IPS-20b (cell line): ENCODE measurements around the gene KL.

Experiments used
- H3K27ac ChIP-seq: one replicate; pipeline ENCODE4 v1.5.1; 2013; ENCODE audit warnings: low read length
- H3K27me3 ChIP-seq: 2 replicates; pipeline ENCODE4 v1.6.1; 2013; ENCODE audit warnings: mild to moderate bottlenecking, low read length, inconsistent platforms; ENCODE audit not compliant: insufficient read depth
- H3K36me3 ChIP-seq: 2 replicates; pipeline ENCODE4 v1.6.1; 2013; ENCODE audit warnings: low read depth, mild to moderate bottlenecking, inconsistent platforms, low read length, moderate library complexity; ENCODE audit not compliant: insufficient read depth
- H3K4me1 ChIP-seq: 2 replicates; pipeline ENCODE4 v1.6.1; 2013; ENCODE audit warnings: mild to moderate bottlenecking, control low read depth, inconsistent platforms, low read length, moderate library complexity; ENCODE audit not compliant: insufficient read depth
- H3K4me3 ChIP-seq: 2 replicates; pipeline ENCODE4 v1.5.1; 2013; ENCODE audit warnings: mild to moderate bottlenecking, low read length, inconsistent platforms
- H3K9ac ChIP-seq: 2 replicates; pipeline ENCODE4 v1.6.1; 2013; ENCODE audit warnings: low read depth, mild to moderate bottlenecking, inconsistent platforms, low read length, moderate library complexity
- H3K9me3 ChIP-seq: 2 replicates; pipeline ENCODE4 v1.6.1; 2013; ENCODE audit warnings: mild to moderate bottlenecking, low read depth, low read length, inconsistent platforms; ENCODE audit not compliant: insufficient read depth

The KL gene

DNA sequence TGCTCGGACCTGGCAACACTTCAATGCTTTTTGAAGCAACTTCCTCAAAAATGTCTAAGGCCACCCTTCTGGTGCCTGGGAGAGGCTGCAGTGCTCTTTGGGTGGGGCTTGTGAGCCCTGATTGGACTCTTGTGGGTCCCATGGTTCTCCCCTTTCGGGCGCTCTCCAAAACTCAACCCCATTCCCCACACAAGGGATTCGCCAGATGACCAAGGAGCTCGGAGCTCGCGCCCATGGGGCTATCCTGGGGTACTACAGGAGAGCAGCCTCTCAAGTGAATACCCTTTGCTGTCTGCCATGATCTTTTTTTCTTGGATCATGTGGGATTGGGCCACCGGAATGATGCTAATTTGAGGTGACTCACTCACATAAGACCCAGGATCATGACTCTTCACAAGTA, 29.7 kb upstream of the KL start:
- Histone ChIP-seq H3K36me3 (no peaks in the 10 kb centered on the region), H3K4me3 (no peak overlapping the region), H3K27me3 (no peaks in the 10 kb centered on the region), H3K4me1 (no peaks in the 10 kb centered on the region), H3K27ac (no peak overlapping the region), H3K9me3 (no peaks in the 10 kb centered on the region), H3K9ac (no peak overlapping the region)

DNA sequence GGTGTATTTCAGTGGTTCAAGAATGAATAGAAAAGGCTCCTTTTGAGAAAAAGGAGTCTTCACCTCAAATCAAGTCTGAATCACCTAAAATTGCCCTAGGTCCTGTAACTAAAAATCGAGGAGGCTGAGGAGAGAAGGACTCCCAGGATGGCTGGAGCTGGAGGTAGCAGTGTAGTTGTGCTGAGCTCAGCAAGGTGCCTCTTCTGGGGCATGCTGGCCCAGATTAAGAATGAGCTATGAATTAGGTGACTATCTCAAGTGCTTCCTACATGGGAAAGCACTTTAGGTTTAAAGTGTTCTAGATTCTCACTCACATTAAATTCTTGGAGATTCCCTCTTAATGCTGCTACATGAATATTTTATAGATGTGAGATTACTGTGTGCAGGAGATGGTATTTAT, 28.8 kb upstream of the KL start:
- Histone ChIP-seq H3K9ac (no peak overlapping the region), H3K27me3 (no peaks in the 10 kb centered on the region), H3K36me3 (no peaks in the 10 kb centered on the region), H3K4me3 (no peak overlapping the region), H3K9me3 (no peaks in the 10 kb centered on the region), H3K27ac (no peak overlapping the region), H3K4me1 (no peaks in the 10 kb centered on the region)

DNA sequence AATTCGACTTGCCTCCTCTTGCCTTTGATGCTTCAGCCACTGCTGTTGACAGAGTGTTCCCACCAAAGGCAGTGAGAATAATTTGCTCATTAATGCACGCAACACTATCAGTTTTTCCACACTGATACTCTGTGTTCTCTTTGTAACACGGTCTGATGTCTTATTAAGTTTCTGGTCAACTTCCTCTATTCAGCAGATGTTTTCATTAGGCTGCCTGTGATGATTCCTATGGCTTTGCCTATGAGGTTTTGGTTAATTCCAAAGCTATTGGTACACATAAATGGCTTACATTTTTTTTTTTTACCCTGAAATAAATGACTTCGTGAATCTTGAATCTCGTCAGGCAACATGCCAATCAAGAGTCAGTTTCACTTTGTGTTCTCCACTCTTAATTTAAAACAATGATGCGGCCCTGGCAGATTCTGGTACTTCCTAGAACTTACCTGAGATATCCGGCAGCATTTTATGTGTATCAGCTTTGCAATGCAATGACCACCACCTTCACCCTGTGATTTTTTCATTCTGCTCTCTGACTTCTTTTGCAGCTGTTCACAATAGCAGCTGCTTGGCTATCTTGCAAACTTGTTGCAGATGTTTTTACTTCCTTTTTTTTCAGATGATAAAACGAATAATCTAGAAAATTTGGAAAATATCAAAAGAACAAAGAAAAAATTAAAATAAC, 27.5 kb upstream of the KL start:
- Histone ChIP-seq H3K4me3 (no peak overlapping the region), H3K27me3 (no peaks in the 10 kb centered on the region), H3K27ac (no peak overlapping the region)

DNA sequence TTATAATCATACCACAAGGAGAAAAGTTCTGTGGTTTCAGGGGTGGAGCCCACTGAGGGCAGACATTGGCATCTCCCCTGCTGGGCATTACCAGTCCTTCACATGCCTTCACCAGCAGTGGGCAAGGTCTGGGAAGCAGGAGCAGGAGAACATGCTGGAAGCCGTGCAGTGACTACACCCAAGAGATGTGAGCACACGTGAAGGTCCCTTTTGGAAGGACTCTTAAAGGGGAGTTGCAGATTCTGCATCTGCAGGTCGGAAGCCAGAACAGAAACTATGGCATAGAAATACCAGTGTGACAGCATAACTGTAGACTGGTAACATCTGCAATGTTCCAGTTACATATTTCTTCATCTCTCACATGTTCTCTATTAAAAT, 26.9 kb upstream of the KL start:
- Histone ChIP-seq H3K4me3 (no peak overlapping the region), H3K36me3 (no peaks in the 10 kb centered on the region), H3K27me3 (no peaks in the 10 kb centered on the region), H3K27ac (no peak overlapping the region), H3K4me1 (no peaks in the 10 kb centered on the region), H3K9ac (no peak overlapping the region), H3K9me3 (no peaks in the 10 kb centered on the region)

More for the DNA sequence above, 27.5 kb upstream of the KL start:
- Histone ChIP-seq H3K4me1 (no peaks in the 10 kb centered on the region), H3K9ac (no peak overlapping the region), H3K36me3 (no peaks in the 10 kb centered on the region), H3K9me3 (no peaks in the 10 kb centered on the region)

DNA sequence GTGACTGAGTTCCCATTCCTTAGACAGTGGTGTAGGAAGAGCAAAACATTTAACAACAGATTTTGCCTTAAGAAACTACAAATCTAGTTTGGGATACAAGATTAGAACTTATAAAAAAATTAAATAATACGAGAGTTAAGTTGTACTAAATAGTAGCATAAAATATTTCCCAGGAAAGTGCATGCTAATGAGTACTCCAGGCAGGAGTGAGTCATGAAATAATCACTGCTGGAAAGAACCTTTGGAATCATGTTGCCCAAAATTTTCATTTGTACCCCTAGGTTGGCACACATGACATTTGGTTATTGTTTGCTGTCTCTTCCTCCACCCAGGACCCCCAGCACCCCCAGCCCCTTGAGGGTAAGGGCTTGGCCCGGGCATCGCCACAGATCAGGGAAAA, 26.3 kb upstream of the KL start:
- Histone ChIP-seq H3K36me3 (no peaks in the 10 kb centered on the region), H3K27ac (no peak overlapping the region), H3K4me3 (no peak overlapping the region), H3K9me3 (no peaks in the 10 kb centered on the region), H3K4me1 (no peaks in the 10 kb centered on the region), H3K27me3 (no peaks in the 10 kb centered on the region), H3K9ac (no peak overlapping the region)

DNA sequence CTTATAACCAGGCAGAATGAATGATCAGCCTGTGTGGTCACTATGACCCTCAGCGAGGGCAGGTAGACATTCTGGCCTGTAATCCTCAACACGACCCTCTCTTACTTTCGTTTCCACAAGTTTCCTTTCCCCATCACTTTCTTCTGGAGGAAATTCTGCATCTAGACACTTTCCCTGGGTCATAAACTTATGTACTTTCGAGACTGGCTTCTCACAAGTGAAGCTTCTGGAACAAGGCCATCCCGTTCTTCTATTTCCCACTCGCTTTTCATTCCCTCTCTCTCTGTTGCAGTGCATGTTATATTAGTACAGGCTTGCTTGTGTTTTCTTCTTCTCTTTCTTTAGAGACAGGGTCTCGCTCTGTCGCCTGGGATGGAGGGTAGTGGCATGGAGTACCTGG, 23.1 kb upstream of the KL start:
- no peaks in the 10 kb centered on the region for H3K4me1 ChIP-seq
- H3K9ac ChIP-seq: no peak overlapping the region
- no peaks in the 10 kb centered on the region for H3K36me3 ChIP-seq
- H3K27ac ChIP-seq: no peak overlapping the region
- no peak overlapping the region for H3K4me3 ChIP-seq
- H3K9me3 ChIP-seq: no peaks in the 10 kb centered on the region
- no peaks in the 10 kb centered on the region for H3K27me3 ChIP-seq

DNA sequence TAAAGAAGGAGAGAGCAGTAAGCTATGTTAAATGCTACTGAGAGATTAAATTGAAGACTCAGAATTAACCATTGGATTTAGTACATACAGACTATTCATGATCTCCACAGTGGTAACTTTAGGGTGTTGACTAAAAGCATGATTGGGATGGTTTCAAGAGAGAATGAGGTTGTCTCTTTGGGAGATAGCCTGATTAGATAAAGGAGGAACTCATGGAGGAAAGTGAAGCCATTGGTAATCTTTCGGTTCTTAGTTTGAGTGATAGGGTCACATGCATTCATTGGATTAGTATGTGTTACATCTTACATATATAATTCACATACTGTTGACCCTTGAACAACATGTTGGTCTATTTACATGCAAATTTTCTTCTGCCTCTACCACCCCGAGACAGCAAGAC, 18.8 kb upstream of the KL start:
- H3K9ac ChIP-seq: no peak overlapping the region
- no peak overlapping the region for H3K27ac ChIP-seq

DNA sequence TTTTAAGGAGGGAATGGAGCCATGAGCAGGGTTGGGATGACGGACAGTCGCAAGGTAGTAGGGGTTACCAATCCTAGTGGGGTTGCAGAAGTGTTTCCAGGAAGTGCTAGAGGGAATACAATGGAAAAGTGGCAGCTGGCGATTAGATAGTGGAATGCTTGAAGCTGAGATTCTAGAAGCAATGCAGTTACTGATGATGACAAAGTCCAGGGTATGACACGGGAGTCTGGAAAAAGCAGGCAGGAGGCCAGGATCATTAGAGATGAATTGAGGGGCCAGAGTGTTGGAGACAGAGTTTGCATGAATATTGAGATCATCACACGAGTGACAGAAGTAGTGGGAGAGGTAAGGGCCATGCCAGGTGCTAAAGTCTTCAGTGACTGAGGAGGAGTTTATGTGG, 17.3 kb upstream of the KL start:
- H3K4me1 ChIP-seq: no peaks in the 10 kb centered on the region
- no peak overlapping the region for H3K9ac ChIP-seq
- no peaks in the 10 kb centered on the region for H3K36me3 ChIP-seq

More for the DNA sequence above, 18.8 kb upstream of the KL start:
- Histone ChIP-seq H3K36me3 (no peaks in the 10 kb centered on the region), H3K9me3 (no peaks in the 10 kb centered on the region), H3K4me3 (no peak overlapping the region), H3K4me1 (no peaks in the 10 kb centered on the region), H3K27me3 (no peaks in the 10 kb centered on the region)

DNA sequence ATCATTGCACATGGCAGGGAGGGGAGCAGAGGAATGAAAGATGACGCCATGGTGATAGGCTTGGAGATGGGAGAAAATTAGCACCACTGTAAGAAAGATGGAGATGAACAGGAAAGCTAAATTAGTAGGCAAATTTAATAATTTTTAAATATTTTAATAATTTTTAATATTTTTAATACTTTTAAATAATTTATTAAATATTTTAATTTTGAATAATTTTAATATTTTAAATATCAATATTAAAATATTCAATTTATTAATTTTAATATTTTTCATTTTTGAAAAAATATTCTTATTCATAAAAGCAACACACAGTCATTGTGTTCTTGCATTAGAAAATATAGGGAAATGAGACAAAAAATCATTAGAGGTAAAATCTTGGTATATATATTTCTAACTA, 15.9 kb upstream of the KL start:
- H3K4me3 ChIP-seq: no peak overlapping the region
- H3K9me3 ChIP-seq: no peaks in the 10 kb centered on the region
- no peaks in the 10 kb centered on the region for H3K27me3 ChIP-seq
- peaks cover 6% of the 10 kb centered on the region for H3K4me1 ChIP-seq
- no peak overlapping the region for H3K9ac ChIP-seq
- no peaks in the 10 kb centered on the region for H3K36me3 ChIP-seq
- no peak overlapping the region for H3K27ac ChIP-seq

More for the DNA sequence above, 17.3 kb upstream of the KL start:
- H3K4me3 ChIP-seq: no peak overlapping the region
- no peaks in the 10 kb centered on the region for H3K27me3 ChIP-seq
- H3K27ac ChIP-seq: no peak overlapping the region
- H3K9me3 ChIP-seq: no peaks in the 10 kb centered on the region

DNA sequence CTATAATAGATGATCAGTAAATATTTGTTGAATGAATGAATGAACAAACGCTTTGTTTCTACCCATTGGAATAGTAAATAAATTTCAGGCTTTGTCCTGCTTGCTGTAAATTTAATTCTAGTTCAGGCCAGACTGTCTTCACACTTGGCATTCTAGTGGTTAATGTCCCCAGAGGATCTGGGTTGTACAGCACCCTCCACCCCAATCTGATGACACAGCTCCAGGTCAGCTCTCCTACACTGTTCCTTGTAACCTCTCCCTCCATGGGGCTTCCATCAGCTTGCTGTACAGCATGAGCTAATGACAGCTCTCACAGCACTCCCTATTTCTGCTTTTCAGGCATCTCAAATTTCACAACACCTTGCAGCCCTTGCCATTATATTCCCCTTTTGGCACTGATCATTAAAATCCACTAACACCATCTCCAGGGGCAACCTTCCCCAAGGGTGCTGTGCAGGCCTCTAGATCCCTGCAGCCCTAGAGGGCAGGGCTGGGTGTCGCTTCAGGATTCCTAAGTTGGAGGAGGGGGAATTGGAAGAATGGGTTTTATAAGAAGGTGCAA, 12.7 kb upstream of the KL start:
- Histone ChIP-seq H3K27ac (no peak overlapping the region), H3K4me1 (peaks cover 6% of the 10 kb centered on the region), H3K36me3 (no peaks in the 10 kb centered on the region), H3K9me3 (peaks cover 14% of the 10 kb centered on the region), H3K4me3 (no peak overlapping the region), H3K27me3 (no peaks in the 10 kb centered on the region), H3K9ac (no peak overlapping the region)

DNA sequence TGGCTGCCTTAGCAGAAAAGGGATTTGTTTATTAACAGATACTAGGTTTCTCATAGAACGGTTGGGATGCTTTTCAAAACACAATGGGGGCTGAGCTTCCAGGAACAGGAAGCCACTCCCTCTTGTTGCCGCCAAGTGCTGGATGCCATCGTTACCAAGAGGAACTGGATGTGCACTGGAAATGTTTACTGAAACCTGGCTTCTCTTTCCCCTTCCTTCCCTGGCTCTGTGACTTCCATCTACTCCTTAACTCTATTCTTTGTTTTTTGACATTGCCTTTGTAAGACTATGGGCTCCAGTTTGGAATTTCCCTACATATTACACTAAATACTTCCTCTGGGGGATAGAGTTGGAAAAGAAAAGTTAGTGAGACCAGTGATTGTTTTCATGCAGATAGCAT, 11.7 kb upstream of the KL start:
- H3K36me3 ChIP-seq: no peaks in the 10 kb centered on the region
- H3K9ac ChIP-seq: no peak overlapping the region
- H3K27ac ChIP-seq: no peak overlapping the region
- H3K4me3 ChIP-seq: 0 out of 2 replicates have a peak overlapping the region, but pooled peaks have one; percentile 25
- H3K4me1 ChIP-seq: peaks cover 6% of the 10 kb centered on the region
- H3K9me3 ChIP-seq: peaks cover 22% of the 10 kb centered on the region
- H3K27me3 ChIP-seq: no peaks in the 10 kb centered on the region

DNA sequence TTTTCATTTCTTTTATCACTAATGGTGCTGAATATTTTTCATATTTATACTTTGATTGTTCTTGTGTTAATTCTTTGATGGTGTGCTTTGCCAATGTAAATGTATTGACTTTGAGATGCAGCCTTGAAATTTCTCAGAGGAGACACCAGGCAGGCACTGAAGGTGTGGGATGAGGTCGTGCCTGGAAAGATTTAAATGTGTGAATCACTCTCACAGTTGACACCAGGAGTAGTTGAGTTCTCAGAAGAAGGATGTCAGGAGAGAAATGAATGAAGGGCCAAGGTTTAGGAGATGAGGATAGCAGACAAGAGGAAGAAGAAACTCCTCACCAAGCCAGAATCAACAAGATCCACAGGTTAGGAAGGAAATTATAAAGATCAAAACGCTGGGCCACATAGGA, 10.1 kb upstream of the KL start:
- no peaks in the 10 kb centered on the region for H3K27me3 ChIP-seq
- no peak overlapping the region for H3K4me3 ChIP-seq
- no peak overlapping the region for H3K9ac ChIP-seq
- H3K4me1 ChIP-seq: peaks cover 6% of the 10 kb centered on the region
- H3K9me3 ChIP-seq: peaks cover 22% of the 10 kb centered on the region
- H3K27ac ChIP-seq: no peak overlapping the region
- no peaks in the 10 kb centered on the region for H3K36me3 ChIP-seq
